B cell (primary cell): ENCODE measurements around the gene LIMS2. TPM values are rescaled to one million over a fixed set of nuclear protein-coding genes. Genes with fewer than 3 reads are reported as not detected.

Experiments used
- ATAC-seq: fragments of 200-7000 bp; cut with Tn5 transposase; one replicate; pipeline ENCODE4 v1.10.0; 2021; ENCODE audit warnings: low read depth, mild to moderate bottlenecking, moderate number of reproducible peaks, moderate library complexity
- CTCF ChIA-PET: fragments of 350-600 bp; sonication (Branson Sonifier 250); formaldehyde crosslinking; loops from one replicate; lab custom pipeline; 2021; ENCODE audit warnings: antibody characterized with exemption, inconsistent platforms; lab: Charles Lee
- POLR2A ChIA-PET: fragments of 350-600 bp; sonication (Branson Sonifier 250); formaldehyde crosslinking; loops from one replicate; lab custom pipeline; 2021; ENCODE audit warnings: antibody characterized with exemption; lab: Charles Lee
- DNase-seq: peaks from one replicate; pipeline ENCODE4 v3.0.0; 2013
- H2AFZ ChIP-seq: 2 replicates; pipeline ENCODE4 v1.6.1; 2012; ENCODE audit warnings: mild to moderate bottlenecking, low read depth, low read length; ENCODE audit not compliant: insufficient read depth, poor library complexity, severe bottlenecking
- H3K27ac ChIP-seq, 2 donors: 1 replicate in 1 of 2; 2 replicates in 1 of 2; pipeline ENCODE4 v1.5.1; 2012 to 2013; ENCODE audit warnings: low read length in 2 of 2, mild to moderate bottlenecking in 2 of 2, moderate library complexity in 1 of 2
- H3K27me3 ChIP-seq, 4 experiments: fragments of 200-600 bp in 1 of 4; sonication (generic) in 1 of 4; replicated peaks in 1 of 4; 1 replicate in 2 of 4; 2 replicates in 2 of 4; pipeline versions ENCODE4 v1.6.1 to v1.7.0; 2013 to 2016; ENCODE audit warnings: low read length in 3 of 4, mild to moderate bottlenecking in 2 of 4, mixed read lengths in 1 of 4, moderate library complexity in 1 of 4; ENCODE audit not compliant: insufficient read depth in 4 of 4, control insufficient read depth in 3 of 4; ENCODE audit errors: control extremely low read depth in 1 of 4
- H3K36me3 ChIP-seq, 2 experiments: replicated peaks in 1 of 2; 1 replicate in 1 of 2; 2 replicates in 1 of 2; pipeline versions ENCODE4 v1.6.1 to v1.7.1; 2013; ENCODE audit warnings: low read length in 1 of 2; ENCODE audit not compliant: insufficient read depth in 2 of 2, control insufficient read depth in 1 of 2; ENCODE audit errors: control extremely low read depth in 1 of 2, extremely low read depth in 1 of 2
- H3K4me1 ChIP-seq, 2 donors: fragments of 200-600 bp in 1 of 2; sonication (generic) in 1 of 2; 1 replicate in 1 of 2; 2 replicates in 1 of 2; pipeline versions ENCODE4 v1.5.1 to v1.6.1; 2013 to 2017; ENCODE audit warnings: low read length in 2 of 2; ENCODE audit not compliant: control insufficient read depth in 2 of 2, insufficient read depth in 2 of 2
- H3K4me2 ChIP-seq: replicated peaks from 2 replicates; pipeline ENCODE3; 2012; ENCODE audit warnings: mild to moderate bottlenecking, low read depth, low read length; ENCODE audit not compliant: poor library complexity, severe bottlenecking
- H3K4me3 ChIP-seq, 5 experiments: fragments of 200-600 bp in 1 of 5; sonication (generic) in 1 of 5; 1 replicate in 3 of 5; 2 replicates in 2 of 5; pipeline versions ENCODE4 v1.5.1 to v1.7.0; 2011 to 2016; ENCODE audit warnings: low read length in 4 of 5, mild to moderate bottlenecking in 4 of 5, low read depth in 2 of 5, control low read depth in 1 of 5, moderate library complexity in 1 of 5; ENCODE audit not compliant: insufficient read depth in 1 of 5; ENCODE audit errors: control extremely low read depth in 1 of 5, extremely low read depth in 1 of 5
- H3K79me2 ChIP-seq: fragments of 200-600 bp; sonication (generic); one replicate; pipeline ENCODE4 v1.6.0; 2016; ENCODE audit warnings: low read length; ENCODE audit not compliant: control insufficient read depth, insufficient read depth
- H3K9ac ChIP-seq: fragments of 200-600 bp; sonication (generic); 2 replicates; pipeline ENCODE4 v1.6.1; 2017; ENCODE audit warnings: mild to moderate bottlenecking, low read length, moderate library complexity
- H3K9me3 ChIP-seq, 3 donors: one replicate each; pipeline versions ENCODE4 v1.6.1 to v1.7.1; 2013; ENCODE audit warnings: low read length in 2 of 3; ENCODE audit not compliant: control insufficient read depth in 2 of 3, insufficient read depth in 1 of 3; ENCODE audit errors: control extremely low read depth in 1 of 3
- H4K20me1 ChIP-seq: 2 replicates; pipeline ENCODE4 v1.6.0; 2012; ENCODE audit warnings: mild to moderate bottlenecking, low read length; ENCODE audit not compliant: insufficient read depth, control insufficient read depth, poor library complexity, severe bottlenecking
- H3K27ac Mint-ChIP-seq: one replicate; pipeline ENCODE4 v1.8.0; 2021; ENCODE audit warnings: mixed read lengths
- H3K27me3 Mint-ChIP-seq: one replicate; pipeline ENCODE4 v1.8.0; 2021; ENCODE audit warnings: mixed read lengths
- H3K4me1 Mint-ChIP-seq: one replicate; pipeline ENCODE4 v1.8.0; 2021; ENCODE audit warnings: mixed read lengths
- H3K4me3 Mint-ChIP-seq: one replicate; pipeline ENCODE4 v1.8.0; 2021; ENCODE audit warnings: mixed read lengths
- H3K9me3 Mint-ChIP-seq: one replicate; pipeline ENCODE4 v1.8.0; 2022; ENCODE audit warnings: mixed read lengths; ENCODE audit not compliant: insufficient read depth
- EZH2 ChIP-seq: IDR thresholded peaks from 2 replicates; pipeline ENCODE4 v1.6.1; 2012; ENCODE audit warnings: borderline replicate concordance, low read depth, mild to moderate bottlenecking, moderate library complexity, low read length; ENCODE audit not compliant: insufficient read depth, poor library complexity, severe bottlenecking
- WGBS: methylation state at CpG from one replicate; pipeline ENCODE4 v1.1.5; 2013; ENCODE audit warnings: missing lambda C conversion rate; ENCODE audit not compliant: insufficient coverage; 5-methylcytosine and 5-hydroxymethylcytosine counted together
- intact Hi-C: fragments of 100-400 bp; cut with micrococcal nuclease; formaldehyde crosslinking; loops from one replicate; pipeline ENCODE4 v1.10.0; 2022
- polyA plus RNA-seq: library from polyadenylated mRNA; depleted of rRNA; stranded (reverse); fragments of >200 nt; gene quantifications from 2 replicates; pipeline ENCODE4 v1.2.3, GENCODE V29; 2012
- total RNA-seq, 2 donors: library from RNA; stranded (reverse); fragments of 120-200 nt in 1 of 2; gene quantifications; 1 replicate in 1 of 2; 2 replicates in 1 of 2; pipeline versions ENCODE4 v1.2.3 to v1.2.4, GENCODE V29; 2013 to 2022
- TF ChIP-seq, protein P1 (sequence below): fragments of 200-600 bp; IDR thresholded peaks from one replicate; pipeline ENCODE4 v1.8.0; 2022; ENCODE audit warnings: antibody characterized with exemption, mild to moderate bottlenecking

Gene LIMS2
- total and polyA plus RNA-seq, 2 donors (not counting 1 experiment from before 2014, with no cell fraction given), result 6.7 to 32.2 TPM

- DNase-seq (no peak), ATAC-seq (no peak)
- Mint-ChIP-seq H3K4me3 (no peak overlapping the region), H3K9me3 (no peaks in the 10 kb centered on the region), H3K4me1 (no peaks in the 10 kb centered on the region), H3K27me3 (no peaks in the 10 kb centered on the region), H3K27ac (no peak overlapping the region)
- Histone ChIP-seq H3K79me2 (no peaks in the 10 kb centered on the region), H4K20me1 (no peaks in the 10 kb centered on the region), H3K4me1 (no peaks in the 10 kb centered on the region), H3K9ac (no peak overlapping the region), H3K9me3 (no peaks in the 10 kb centered on the region), H3K27ac (no peak overlapping the region), H3K4me2 (no peak overlapping the region), H3K27me3 (no peaks in the 10 kb centered on the region), H3K36me3 (peaks cover 12 to 51% of the 10 kb centered on the region in 2 experiments), H2AFZ (no peak overlapping the region), H3K4me3 (no peak overlapping the region)
- ChIA-PET POLR2A (no interaction called here), CTCF (no interaction called here)
- intact Hi-C loops, result no loop called here
- TF ChIP-seq EZH2, result no peak
- TF ChIP-seq, protein P1, sequence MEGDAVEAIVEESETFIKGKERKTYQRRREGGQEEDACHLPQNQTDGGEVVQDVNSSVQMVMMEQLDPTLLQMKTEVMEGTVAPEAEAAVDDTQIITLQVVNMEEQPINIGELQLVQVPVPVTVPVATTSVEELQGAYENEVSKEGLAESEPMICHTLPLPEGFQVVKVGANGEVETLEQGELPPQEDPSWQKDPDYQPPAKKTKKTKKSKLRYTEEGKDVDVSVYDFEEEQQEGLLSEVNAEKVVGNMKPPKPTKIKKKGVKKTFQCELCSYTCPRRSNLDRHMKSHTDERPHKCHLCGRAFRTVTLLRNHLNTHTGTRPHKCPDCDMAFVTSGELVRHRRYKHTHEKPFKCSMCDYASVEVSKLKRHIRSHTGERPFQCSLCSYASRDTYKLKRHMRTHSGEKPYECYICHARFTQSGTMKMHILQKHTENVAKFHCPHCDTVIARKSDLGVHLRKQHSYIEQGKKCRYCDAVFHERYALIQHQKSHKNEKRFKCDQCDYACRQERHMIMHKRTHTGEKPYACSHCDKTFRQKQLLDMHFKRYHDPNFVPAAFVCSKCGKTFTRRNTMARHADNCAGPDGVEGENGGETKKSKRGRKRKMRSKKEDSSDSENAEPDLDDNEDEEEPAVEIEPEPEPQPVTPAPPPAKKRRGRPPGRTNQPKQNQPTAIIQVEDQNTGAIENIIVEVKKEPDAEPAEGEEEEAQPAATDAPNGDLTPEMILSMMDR, result no peak
- WGBS, result 90% methylated on average over 4 of the region's 6 CpGs
These were observed 46.1 kb upstream of the LIMS2 start for GRCh38 chr2:127721311-127721977.

DNA sequence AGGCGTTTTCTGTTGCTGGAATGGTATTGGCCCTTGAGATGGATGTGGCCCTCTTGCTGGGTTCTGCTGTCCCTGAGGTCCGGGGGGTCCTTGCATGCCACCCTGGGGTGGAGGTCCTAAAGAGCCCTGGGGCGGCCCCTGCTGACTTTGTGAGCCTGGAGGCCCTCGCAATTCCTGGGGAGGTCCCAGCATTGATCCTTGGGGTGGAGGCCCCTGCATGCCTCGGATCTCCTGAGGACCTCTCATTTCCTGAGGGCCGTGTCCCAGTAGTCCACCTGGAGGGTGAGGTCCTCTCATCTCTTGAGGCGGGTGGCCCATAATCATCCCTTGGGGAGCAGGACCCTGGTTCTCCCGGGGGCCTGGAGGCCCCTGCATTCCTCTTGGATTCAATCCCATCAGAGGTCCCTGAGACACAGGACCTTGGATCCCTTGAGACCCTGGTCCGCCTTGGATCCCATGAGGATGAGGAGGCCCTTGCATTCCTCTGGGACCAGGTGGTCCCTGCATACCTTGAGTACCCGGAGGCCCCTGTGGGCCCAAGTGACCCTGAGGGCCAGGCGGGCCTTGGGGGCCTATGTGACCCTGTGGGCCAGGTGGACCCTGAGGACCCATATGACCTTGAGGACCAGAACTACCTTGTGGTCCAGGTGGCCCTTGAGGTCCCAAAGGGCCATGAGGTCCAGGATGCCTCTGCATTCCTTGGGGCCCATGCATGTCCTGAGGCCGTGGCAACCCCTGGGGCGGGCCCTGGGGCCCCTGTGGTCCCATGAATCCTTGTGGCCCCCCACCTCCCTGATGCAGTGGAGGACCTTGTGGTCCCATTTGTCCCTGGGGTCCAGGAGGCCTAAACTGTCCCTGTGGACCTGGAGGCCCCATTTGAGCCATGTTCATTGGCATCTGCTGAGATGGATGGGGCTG is 44.2 kb upstream of the LIMS2 start:
- intact Hi-C loops, result no loop called here
- H3K36me3 ChIP-seq, result peaks cover 12 to 51% of the 10 kb centered on the region in 2 experiments
- no peaks in the 10 kb centered on the region for H3K27me3 Mint-ChIP-seq
- no peaks in the 10 kb centered on the region for H3K4me1 Mint-ChIP-seq
- TF ChIP-seq EZH2, result no peak
- TF ChIP-seq, protein P1, result no peak
- H3K4me3 Mint-ChIP-seq, result no peak overlapping the region
- H3K9me3 Mint-ChIP-seq, result no peaks in the 10 kb centered on the region
- no peaks in the 10 kb centered on the region for H3K27me3 ChIP-seq
- CTCF ChIA-PET, result no interaction called here
- POLR2A ChIA-PET, result no interaction called here
- H3K4me2 ChIP-seq, result no peak overlapping the region
- H4K20me1 ChIP-seq, result no peaks in the 10 kb centered on the region
- H3K9ac ChIP-seq, result no peak overlapping the region
- H3K9me3 ChIP-seq, result no peaks in the 10 kb centered on the region
- no peaks in the 10 kb centered on the region for H3K4me1 ChIP-seq
- WGBS, result 100% methylated on average over 13 of the region's 13 CpGs
- no peak for DNase-seq
- no peak overlapping the region for H3K27ac Mint-ChIP-seq
- no peak overlapping the region for H3K27ac ChIP-seq
- no peak for ATAC-seq
- no peak overlapping the region for H2AFZ ChIP-seq
- H3K4me3 ChIP-seq, result no peak overlapping the region
- no peaks in the 10 kb centered on the region for H3K79me2 ChIP-seq
